SH-SY5Y (cell line): Measurements from ENCODE around the gene TSC22D3.

ENCODE experiments used
- GATA2 ChIP-seq: IDR thresholded peaks from 2 replicates; pipeline ENCODE4 v1.6.1; 2011; ENCODE audit warnings: mild to moderate bottlenecking, low read depth, low read length
- GATA3 ChIP-seq: IDR thresholded peaks from 2 replicates; pipeline ENCODE4 v1.6.1; 2011; ENCODE audit warnings: low read depth, mild to moderate bottlenecking, low read length, moderate library complexity

- TF ChIP-seq GATA2 (no peak), GATA3 (no peak)
Observed at GRCh38 chrX:107744868-107745267, 30.7 kb downstream of the TSC22D3 start.
